B cell (primary cell): ENCODE data around the gene ACY1. TPM values are rescaled to one million over a fixed set of nuclear protein-coding genes. Genes with fewer than 3 reads are reported as not detected.
A peak's percentile ranks its signal among the peaks of the same experiment; 100 is the strongest.

Experiments used
- ATAC-seq: fragments of 200-7000 bp; cut with Tn5 transposase; one replicate; pipeline ENCODE4 v1.10.0; 2021; ENCODE audit warnings: low read depth, mild to moderate bottlenecking, moderate number of reproducible peaks, moderate library complexity
- CTCF ChIA-PET: fragments of 350-600 bp; sonication (Branson Sonifier 250); formaldehyde crosslinking; loops from one replicate; lab custom pipeline; 2021; ENCODE audit warnings: antibody characterized with exemption, inconsistent platforms; lab: Charles Lee
- POLR2A ChIA-PET: fragments of 350-600 bp; sonication (Branson Sonifier 250); formaldehyde crosslinking; loops from one replicate; lab custom pipeline; 2021; ENCODE audit warnings: antibody characterized with exemption; lab: Charles Lee
- DNase-seq: peaks from one replicate; pipeline ENCODE4 v3.0.0; 2013
- H2AFZ ChIP-seq: 2 replicates; pipeline ENCODE4 v1.6.1; 2012; ENCODE audit warnings: mild to moderate bottlenecking, low read depth, low read length; ENCODE audit not compliant: insufficient read depth, poor library complexity, severe bottlenecking
- H3K27ac ChIP-seq, 2 donors: 1 replicate in 1 of 2; 2 replicates in 1 of 2; pipeline ENCODE4 v1.5.1; 2012 to 2013; ENCODE audit warnings: low read length in 2 of 2, mild to moderate bottlenecking in 2 of 2, moderate library complexity in 1 of 2
- H3K27me3 ChIP-seq, 4 experiments: fragments of 200-600 bp in 1 of 4; sonication (generic) in 1 of 4; replicated peaks in 1 of 4; 1 replicate in 2 of 4; 2 replicates in 2 of 4; pipeline versions ENCODE4 v1.6.1 to v1.7.0; 2013 to 2016; ENCODE audit warnings: low read length in 3 of 4, mild to moderate bottlenecking in 2 of 4, mixed read lengths in 1 of 4, moderate library complexity in 1 of 4; ENCODE audit not compliant: insufficient read depth in 4 of 4, control insufficient read depth in 3 of 4; ENCODE audit errors: control extremely low read depth in 1 of 4
- H3K36me3 ChIP-seq, 2 experiments: replicated peaks in 1 of 2; 1 replicate in 1 of 2; 2 replicates in 1 of 2; pipeline versions ENCODE4 v1.6.1 to v1.7.1; 2013; ENCODE audit warnings: low read length in 1 of 2; ENCODE audit not compliant: insufficient read depth in 2 of 2, control insufficient read depth in 1 of 2; ENCODE audit errors: control extremely low read depth in 1 of 2, extremely low read depth in 1 of 2
- H3K4me1 ChIP-seq, 2 donors: fragments of 200-600 bp in 1 of 2; sonication (generic) in 1 of 2; 1 replicate in 1 of 2; 2 replicates in 1 of 2; pipeline versions ENCODE4 v1.5.1 to v1.6.1; 2013 to 2017; ENCODE audit warnings: low read length in 2 of 2; ENCODE audit not compliant: control insufficient read depth in 2 of 2, insufficient read depth in 2 of 2
- H3K4me2 ChIP-seq: replicated peaks from 2 replicates; pipeline ENCODE3; 2012; ENCODE audit warnings: mild to moderate bottlenecking, low read depth, low read length; ENCODE audit not compliant: poor library complexity, severe bottlenecking
- H3K4me3 ChIP-seq, 5 experiments: fragments of 200-600 bp in 1 of 5; sonication (generic) in 1 of 5; 1 replicate in 3 of 5; 2 replicates in 2 of 5; pipeline versions ENCODE4 v1.5.1 to v1.7.0; 2011 to 2016; ENCODE audit warnings: low read length in 4 of 5, mild to moderate bottlenecking in 4 of 5, low read depth in 2 of 5, control low read depth in 1 of 5, moderate library complexity in 1 of 5; ENCODE audit not compliant: insufficient read depth in 1 of 5; ENCODE audit errors: control extremely low read depth in 1 of 5, extremely low read depth in 1 of 5
- H3K79me2 ChIP-seq: fragments of 200-600 bp; sonication (generic); one replicate; pipeline ENCODE4 v1.6.0; 2016; ENCODE audit warnings: low read length; ENCODE audit not compliant: control insufficient read depth, insufficient read depth
- H3K9ac ChIP-seq: fragments of 200-600 bp; sonication (generic); 2 replicates; pipeline ENCODE4 v1.6.1; 2017; ENCODE audit warnings: mild to moderate bottlenecking, low read length, moderate library complexity
- H3K9me3 ChIP-seq, 3 donors: one replicate each; pipeline versions ENCODE4 v1.6.1 to v1.7.1; 2013; ENCODE audit warnings: low read length in 2 of 3; ENCODE audit not compliant: control insufficient read depth in 2 of 3, insufficient read depth in 1 of 3; ENCODE audit errors: control extremely low read depth in 1 of 3
- H4K20me1 ChIP-seq: 2 replicates; pipeline ENCODE4 v1.6.0; 2012; ENCODE audit warnings: mild to moderate bottlenecking, low read length; ENCODE audit not compliant: insufficient read depth, control insufficient read depth, poor library complexity, severe bottlenecking
- H3K27ac Mint-ChIP-seq: one replicate; pipeline ENCODE4 v1.8.0; 2021; ENCODE audit warnings: mixed read lengths
- H3K27me3 Mint-ChIP-seq: one replicate; pipeline ENCODE4 v1.8.0; 2021; ENCODE audit warnings: mixed read lengths
- H3K4me1 Mint-ChIP-seq: one replicate; pipeline ENCODE4 v1.8.0; 2021; ENCODE audit warnings: mixed read lengths
- H3K4me3 Mint-ChIP-seq: one replicate; pipeline ENCODE4 v1.8.0; 2021; ENCODE audit warnings: mixed read lengths
- H3K9me3 Mint-ChIP-seq: one replicate; pipeline ENCODE4 v1.8.0; 2022; ENCODE audit warnings: mixed read lengths; ENCODE audit not compliant: insufficient read depth
- CTCF ChIP-seq: fragments of 200-600 bp; IDR thresholded peaks from one replicate; pipeline ENCODE4 v1.8.0; 2022; ENCODE audit warnings: antibody characterized with exemption, mild to moderate bottlenecking
- EZH2 ChIP-seq: IDR thresholded peaks from 2 replicates; pipeline ENCODE4 v1.6.1; 2012; ENCODE audit warnings: borderline replicate concordance, low read depth, mild to moderate bottlenecking, moderate library complexity, low read length; ENCODE audit not compliant: insufficient read depth, poor library complexity, severe bottlenecking
- WGBS: methylation state at CpG from one replicate; pipeline ENCODE4 v1.1.5; 2013; ENCODE audit warnings: missing lambda C conversion rate; ENCODE audit not compliant: insufficient coverage; 5-methylcytosine and 5-hydroxymethylcytosine counted together
- intact Hi-C: fragments of 100-400 bp; cut with micrococcal nuclease; formaldehyde crosslinking; loops from one replicate; pipeline ENCODE4 v1.10.0; 2022
- polyA plus RNA-seq: library from polyadenylated mRNA; depleted of rRNA; stranded (reverse); fragments of >200 nt; gene quantifications from 2 replicates; pipeline ENCODE4 v1.2.3, GENCODE V29; 2012
- total RNA-seq, 2 donors: library from RNA; stranded (reverse); fragments of 120-200 nt in 1 of 2; gene quantifications; 1 replicate in 1 of 2; 2 replicates in 1 of 2; pipeline versions ENCODE4 v1.2.3 to v1.2.4, GENCODE V29; 2013 to 2022

The ACY1 gene
- total and polyA plus RNA-seq, 2 donors (not counting 1 experiment from before 2014, with no cell fraction given) = 14.6 to 26.2 TPM

GRCh38 chr3:51994530-51994929 lies 11.2 kb downstream of the ACY1 start:
- Histone ChIP-seq H3K27ac (peak overlapping the region in 1 of 2 donors; percentile 87), H3K4me2 (peak overlapping the region; percentile 88), H3K79me2 (peaks cover 17% of the 10 kb centered on the region), H3K27me3 (no peaks in the 10 kb centered on the region), H4K20me1 (peaks cover 37% of the 10 kb centered on the region), H3K4me3 (peak overlapping the region in 2 of 5 experiments; percentile 9 to 99), H3K36me3 (peaks cover 0 to 26% of the 10 kb centered on the region in 2 experiments), H2AFZ (no peak overlapping the region), H3K9me3 (no peaks in the 10 kb centered on the region), H3K9ac (peak overlapping the region; percentile 90), H3K4me1 (peaks cover 13 to 19% of the 10 kb centered on the region in 2 donors)
- no CpG with 5 or more reads among the region's 2 CpGs for WGBS
- TF ChIP-seq EZH2 (no peak), CTCF (no peak)
- DNase-seq = no peak
- Mint-ChIP-seq H3K9me3 (no peaks in the 10 kb centered on the region), H3K27me3 (peaks cover 6% of the 10 kb centered on the region), H3K27ac (no peak overlapping the region), H3K4me1 (peaks cover 33% of the 10 kb centered on the region), H3K4me3 (peak overlapping the region; percentile 100)
- ChIA-PET CTCF (interaction anchor here (0.7 to 2.7 kb wide), 6 partner anchors 11 to 1383 kb away, joined by 3 to 25 read pairs (median 5); partner anchors contain the start of genes ABHD14A, ABHD14B, ACY1 and RRP9), POLR2A (interaction anchor here (0.5 to 2.5 kb wide), 3 partner anchors 12 to 1666 kb away, joined by 3 to 25 read pairs (median 4); partner anchors contain the start of gene ACY1)
- no peak for ATAC-seq
- intact Hi-C loops = loop anchor here (2.0 kb wide), 2 partner anchors 20 to 542 kb away; partner anchors contain the start of genes ABHD14A, ABHD14B and UQCC5
